ENCODE measurements around the gene SERPINI1. TPM values are rescaled to one million over a fixed set of nuclear protein-coding genes. Genes with fewer than 3 reads are reported as not detected.

The SERPINI1 gene
- total and polyA plus RNA-seq, 2 of the 8 experiments (the other 6 are each of a cell fraction or from before 2014, with no cell fraction given): 5.3 to 9.9 TPM

DNA sequence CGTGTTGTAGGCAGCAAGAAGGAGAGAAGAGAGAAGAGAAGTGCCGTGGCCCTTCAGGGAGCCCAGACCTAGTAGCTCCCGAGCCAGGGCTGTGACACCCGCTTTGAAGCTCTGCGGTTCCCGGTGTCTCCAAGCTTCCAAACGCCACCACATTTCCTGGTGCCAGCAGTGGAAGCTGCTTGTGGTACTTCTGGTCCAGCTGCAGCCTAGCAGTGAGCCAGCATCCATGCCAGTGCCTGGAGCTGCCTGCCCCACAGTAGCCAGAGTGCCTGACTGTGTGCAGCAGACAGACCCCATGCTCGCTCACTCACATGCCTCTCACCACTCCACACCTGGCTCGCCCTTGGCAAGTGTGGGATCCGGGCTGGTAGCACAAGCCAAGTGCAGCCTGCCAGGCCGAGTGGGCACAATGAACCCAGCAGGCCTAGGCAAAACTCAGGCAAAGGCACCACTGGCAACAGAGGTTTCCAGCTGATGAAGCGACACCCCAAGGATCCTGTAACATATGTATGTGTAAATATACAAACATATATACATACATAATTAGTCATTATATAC lies 85.8 kb downstream of the SERPINI1 start:
- Histone ChIP-seq H3K4me1 (replicated peaks in 1 of 4; ENCODE audit: control insufficient read depth in 3 of 4, insufficient read depth in 4 of 4, low read length in 3 of 4) (peaks cover 0 to 4% (median 0%) of the 10 kb centered on the region in 4 experiments; a peak in 1 of 7 replicates), H3K56ac (replicated peaks; ENCODE audit: insufficient read length, low read depth, low read length) (no peak overlapping the region), H2AFZ (ENCODE audit: low read length) (no peak overlapping the region), H4K8ac (ENCODE audit: extremely low read depth, insufficient read depth, low read length) (peak overlapping the region; percentile 16; the same call in 1 of the 2 replicates), H2BK5ac (ENCODE audit: low read depth, low read length) (no peak overlapping the region), H3K23ac (ENCODE audit: insufficient read length) (no peak overlapping the region), H3K4ac (replicated peaks; ENCODE audit: insufficient read length, low read depth, low read length) (no peak overlapping the region), H3K4me2 (ENCODE audit: insufficient read depth in 1 of 2, low read depth in 2 of 2, low read length in 2 of 2) (no peak overlapping the region), H3K18ac (ENCODE audit: extremely low read depth, low read length) (no peak overlapping the region), H3K36me3 (ENCODE audit: control insufficient read depth in 2 of 4, insufficient read depth in 4 of 4, low read length in 3 of 4) (no peaks in the 10 kb centered on the region), H3K4me3 (ENCODE audit: extremely low read depth in 1 of 4, insufficient read depth in 2 of 4, low read depth in 3 of 4, low read length in 4 of 4) (no peak overlapping the region), H3K79me1 (ENCODE audit: low read depth, low read length) (no peaks in the 10 kb centered on the region), H3K23me2 (ENCODE audit: low read depth, low read length) (no peaks in the 10 kb centered on the region), H2BK15ac (ENCODE audit: low read length) (no peak overlapping the region), H2BK20ac (ENCODE audit: low read length) (no peak overlapping the region), H4K91ac (replicated peaks; ENCODE audit: insufficient read length, low read length) (no peak overlapping the region), H3K9ac (replicated peaks in 1 of 4; ENCODE audit: extremely low read depth in 1 of 4, low read depth in 3 of 4, low read length in 3 of 4) (no peak overlapping the region), H3K9me3 (ENCODE audit: insufficient read depth in 2 of 2, low read depth in 1 of 2, low read length in 1 of 2) (no peaks in the 10 kb centered on the region), H3K27ac (ENCODE audit: low read depth, low read length) (no peak overlapping the region), H3K79me2 (ENCODE audit: control insufficient read depth in 1 of 2, insufficient read depth in 2 of 2, low read length in 2 of 2) (no peaks in the 10 kb centered on the region), H2BK120ac (replicated peaks; ENCODE audit: low read depth, low read length) (no peak overlapping the region), H3K14ac (ENCODE audit: insufficient read length) (no peak overlapping the region), H4K5ac (ENCODE audit: insufficient read length, low read depth, low read length) (no peak overlapping the region), H2AK5ac (ENCODE audit: low read depth, low read length) (no peak overlapping the region), H2BK12ac (ENCODE audit: low read depth, low read length) (no peak overlapping the region), H3K27me3 (replicated peaks in 1 of 4; ENCODE audit: control insufficient read depth in 3 of 4, extremely low read depth in 1 of 4, insufficient read depth in 3 of 4, low read length in 3 of 4) (no peaks in the 10 kb centered on the region), H4K20me1 (replicated peaks in 1 of 2; ENCODE audit: control insufficient read depth in 1 of 2, insufficient read depth in 2 of 2, low read length in 2 of 2) (no peaks in the 10 kb centered on the region)
- POLR2A ChIA-PET (ENCODE audit: partially characterized antibody): no interaction called here
- no peak for DNase-seq (ENCODE audit: low read depth in 1 of 2, low spot score in 2 of 2)
- 91% methylated on average over 12 of the region's 12 CpGs; no CpG with 5 or more reads in 1 of the 2 experiments for WGBS, 2 experiments (ENCODE audit: extremely low coverage in 1 of 2, insufficient coverage in 1 of 2, insufficient read length in 1 of 2, insufficient replicate concordance in 2 of 2, low coverage in 1 of 2, low lambda C conversion rate in 2 of 2, missing lambda C conversion rate in 1 of 2)
- CTCF ChIA-PET (ENCODE audit: partially characterized antibody): interaction anchor here (0.8 to 1.3 kb wide), 3 partner anchors 13 to 86 kb away, joined by 3 to 4 read pairs (median 3); partner anchors contain the start of gene SERPINI1
- FAIRE-seq: no peak
- TF ChIP-seq YY1 (IDR thresholded peaks at IDR 0.05; ENCODE audit: low read depth, low read length) (no peak), JUN (IDR thresholded peaks at IDR 0.05; ENCODE audit: low read depth, low read length) (no peak), EGR1 (IDR thresholded peaks at IDR 0.05; ENCODE audit: borderline replicate concordance, low read depth, low read length) (no peak), SP4 (IDR thresholded peaks at IDR 0.05; ENCODE audit: low read length) (no peak), CBX5 (IDR thresholded peaks at IDR 0.05; ENCODE audit: low read depth, low read length) (no peak), SP2 (IDR thresholded peaks at IDR 0.05; ENCODE audit: low read length) (no peak), KDM1A (IDR thresholded peaks at IDR 0.05; ENCODE audit: borderline replicate concordance, low read length) (no peak), SIN3A (conservative IDR thresholded peaks at IDR 0.05 in 1 of 2, IDR thresholded peaks at IDR 0.05 in 1 of 2; ENCODE audit: low read depth in 1 of 2, low read length in 2 of 2) (no peak), CREB1 (IDR thresholded peaks at IDR 0.05) (no peak), PHF8 (conservative IDR thresholded peaks at IDR 0.05; ENCODE audit: low read depth, low read length) (no peak), TEAD4 (IDR thresholded peaks at IDR 0.05; ENCODE audit: low read depth, low read length) (no peak), HDAC6 (IDR thresholded peaks at IDR 0.05; ENCODE audit: low read depth, low read length) (no peak), POLR2AphosphoS5 (IDR thresholded peaks at IDR 0.05; ENCODE audit: low read depth, low read length) (no peak), CHD1 (IDR thresholded peaks at IDR 0.05; ENCODE audit: low read depth, low read length) (no peak)
- TF ChIP-seq, protein P1, sequence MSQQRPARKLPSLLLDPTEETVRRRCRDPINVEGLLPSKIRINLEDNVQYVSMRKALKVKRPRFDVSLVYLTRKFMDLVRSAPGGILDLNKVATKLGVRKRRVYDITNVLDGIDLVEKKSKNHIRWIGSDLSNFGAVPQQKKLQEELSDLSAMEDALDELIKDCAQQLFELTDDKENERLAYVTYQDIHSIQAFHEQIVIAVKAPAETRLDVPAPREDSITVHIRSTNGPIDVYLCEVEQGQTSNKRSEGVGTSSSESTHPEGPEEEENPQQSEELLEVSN (IDR thresholded peaks at IDR 0.05): no peak

All from H1 (cell line).